Esophagus squamous epithelium (tissue), 5 donors: ENCODE data around the gene FHIT. TPM values are rescaled to one million over a fixed set of nuclear protein-coding genes. Genes with fewer than 3 reads are reported as not detected.

Experiments used
- DNase-seq: peaks from one replicate; lab custom pipeline; 2025; lab: John Stamatoyannopoulos, UW
- H3K27ac ChIP-seq, 4 donors: fragments of 200-600 bp; sonication (generic); one replicate each; pipeline ENCODE4 v1.5.1; 2016 to 2019; ENCODE audit warnings: mild to moderate bottlenecking in 1 of 4
- H3K27me3 ChIP-seq, 4 donors: fragments of 200-600 bp; sonication (generic); 1 replicate in 3 of 4; 2 replicates in 1 of 4; pipeline versions ENCODE4 v1.5.1 to v1.6.0; 2017 to 2021; ENCODE audit warnings: antibody characterized with exemption in 1 of 4
- H3K36me3 ChIP-seq, 3 donors: fragments of 200-600 bp; sonication (generic); one replicate each; pipeline ENCODE4 v1.5.1; 2016 to 2019
- H3K4me1 ChIP-seq, 3 donors: fragments of 200-600 bp; sonication (generic); one replicate each; pipeline ENCODE4 v1.5.1; 2017 to 2019
- H3K4me3 ChIP-seq, 4 donors: fragments of 200-600 bp; sonication (generic); 1 replicate in 3 of 4; 2 replicates in 1 of 4; pipeline ENCODE4 v1.5.1; 2016 to 2019; ENCODE audit warnings: mild to moderate bottlenecking in 2 of 4, moderate library complexity in 1 of 4
- H3K9me3 ChIP-seq, 3 donors: fragments of 200-600 bp; sonication (generic); one replicate each; pipeline ENCODE4 v1.5.1; 2016 to 2019
- POLR2A ChIP-seq, 4 donors: fragments of 450-650 bp; IDR thresholded peaks; one replicate each; pipeline ENCODE4 v1.6.1; 2017; ENCODE audit warnings: antibody characterized with exemption in 4 of 4, mild to moderate bottlenecking in 4 of 4, moderate library complexity in 3 of 4
- WGBS, 2 donors: methylation state at CpG; one replicate each; pipeline ENCODE4 v1.1.5; 2018; 5-methylcytosine and 5-hydroxymethylcytosine counted together
- intact Hi-C: fragments of 100-400 bp; cut with DNase I; formaldehyde crosslinking; loops from one replicate; pipeline ENCODE4 v1.15.0; 2022
- total RNA-seq, 4 donors: library from RNA; depleted of rRNA; stranded (reverse); fragments of >200 nt; gene quantifications; one replicate each; pipeline ENCODE4 v1.1.0, GENCODE V29; 2016
- TF ChIP-seq, protein P1 (sequence below), 6 experiments: fragments of 450-650 bp in 4 of 6; fragments of 200-600 bp in 2 of 6; sonication (generic) in 2 of 6; IDR thresholded peaks; one replicate each; pipeline ENCODE4 v1.5.1; 2016 to 2019; ENCODE audit warnings: antibody characterized with exemption in 6 of 6, mild to moderate bottlenecking in 4 of 6, moderate library complexity in 4 of 6
- donor health status: DM: yes; HTN: yes; CAD: no.

FHIT gene
- total RNA-seq, 4 donors from 2014 or later: 0.64 to 5.7 (median 3.1) TPM

DNA sequence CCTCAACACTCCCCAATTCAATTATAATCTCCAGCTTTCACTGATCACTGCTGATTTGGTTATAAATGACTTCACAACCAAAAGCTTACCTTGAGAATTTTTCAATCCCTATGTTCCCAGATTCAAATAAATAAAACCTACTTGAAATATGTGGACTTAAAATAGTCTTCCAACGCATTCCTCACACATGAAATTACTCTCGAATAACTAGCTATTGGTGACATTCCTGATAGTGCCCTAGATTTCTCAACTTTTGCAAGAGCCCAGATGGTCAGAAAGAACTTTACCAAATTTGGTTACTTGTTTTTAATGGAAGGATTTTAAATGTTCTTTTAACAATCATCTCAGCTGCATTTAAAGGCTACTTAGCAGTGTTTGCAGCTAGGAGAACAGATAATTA lies 605.5 kb downstream of the FHIT start:
- no peak for DNase-seq
- Histone ChIP-seq H3K36me3 (no peaks in the 10 kb centered on the region), H3K27ac (no peak overlapping the region), H3K9me3 (no peaks in the 10 kb centered on the region), H3K4me3 (no peak overlapping the region), H3K27me3 (no peaks in the 10 kb centered on the region), H3K4me1 (no peaks in the 10 kb centered on the region)
- TF ChIP-seq, protein P1, sequence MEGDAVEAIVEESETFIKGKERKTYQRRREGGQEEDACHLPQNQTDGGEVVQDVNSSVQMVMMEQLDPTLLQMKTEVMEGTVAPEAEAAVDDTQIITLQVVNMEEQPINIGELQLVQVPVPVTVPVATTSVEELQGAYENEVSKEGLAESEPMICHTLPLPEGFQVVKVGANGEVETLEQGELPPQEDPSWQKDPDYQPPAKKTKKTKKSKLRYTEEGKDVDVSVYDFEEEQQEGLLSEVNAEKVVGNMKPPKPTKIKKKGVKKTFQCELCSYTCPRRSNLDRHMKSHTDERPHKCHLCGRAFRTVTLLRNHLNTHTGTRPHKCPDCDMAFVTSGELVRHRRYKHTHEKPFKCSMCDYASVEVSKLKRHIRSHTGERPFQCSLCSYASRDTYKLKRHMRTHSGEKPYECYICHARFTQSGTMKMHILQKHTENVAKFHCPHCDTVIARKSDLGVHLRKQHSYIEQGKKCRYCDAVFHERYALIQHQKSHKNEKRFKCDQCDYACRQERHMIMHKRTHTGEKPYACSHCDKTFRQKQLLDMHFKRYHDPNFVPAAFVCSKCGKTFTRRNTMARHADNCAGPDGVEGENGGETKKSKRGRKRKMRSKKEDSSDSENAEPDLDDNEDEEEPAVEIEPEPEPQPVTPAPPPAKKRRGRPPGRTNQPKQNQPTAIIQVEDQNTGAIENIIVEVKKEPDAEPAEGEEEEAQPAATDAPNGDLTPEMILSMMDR (IDR thresholded peaks at IDR 0.05): no peak
- no peak for TF ChIP-seq POLR2A (IDR thresholded peaks at IDR 0.05)
- intact Hi-C loops: no loop called here
- WGBS, 2 donors: 69 to 82% methylated on average over 2 of the region's 2 CpGs

DNA sequence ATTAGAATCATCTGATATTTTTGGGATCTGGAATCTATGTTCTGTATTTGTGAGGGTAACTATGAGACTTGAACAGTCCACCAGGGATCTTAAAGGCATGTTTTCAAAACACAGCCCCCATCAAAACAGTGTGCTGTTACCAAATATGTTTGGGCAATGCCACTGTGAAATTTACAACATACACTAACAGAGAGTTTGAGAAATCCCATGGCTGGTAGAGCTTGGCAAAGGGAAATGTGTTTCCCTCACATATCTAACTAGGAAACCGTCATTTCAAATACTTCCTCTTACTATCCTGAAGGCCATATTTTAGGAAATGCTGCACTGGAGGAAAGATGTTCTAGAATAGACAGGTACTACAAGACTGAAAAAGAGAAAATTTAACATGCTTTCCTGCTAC lies 607.4 kb downstream of the FHIT start:
- TF ChIP-seq POLR2A (IDR thresholded peaks at IDR 0.05): no peak
- TF ChIP-seq, protein P1 (IDR thresholded peaks at IDR 0.05): no peak
- Histone ChIP-seq H3K27me3 (no peaks in the 10 kb centered on the region), H3K9me3 (no peaks in the 10 kb centered on the region), H3K27ac (no peak overlapping the region), H3K4me3 (no peak overlapping the region), H3K4me1 (no peaks in the 10 kb centered on the region), H3K36me3 (no peaks in the 10 kb centered on the region)
- DNase-seq: no peak
- intact Hi-C loops: no loop called here
- 67 to 84% methylated on average over 1 of the region's 1 CpG for WGBS, 2 donors

DNA sequence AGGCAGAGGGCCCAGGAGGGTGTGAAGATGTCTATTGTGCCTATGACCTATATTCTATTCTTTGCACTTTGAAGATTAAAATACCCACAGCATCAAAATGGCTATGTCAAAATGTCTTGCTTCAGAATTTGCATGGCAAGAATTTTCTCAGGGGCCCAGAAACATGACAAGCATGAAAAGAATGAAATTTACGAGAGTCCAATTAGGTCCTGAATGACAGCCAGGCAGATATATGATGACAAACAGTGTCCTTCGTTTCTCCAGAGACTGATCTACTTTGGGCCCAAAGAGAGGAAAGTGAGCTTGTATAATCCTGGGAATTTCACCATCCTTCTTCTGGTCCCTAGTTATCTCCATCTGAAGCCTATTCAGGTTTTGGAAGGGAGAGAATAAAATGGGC lies 609.9 kb downstream of the FHIT start:
- DNase-seq: no peak
- Histone ChIP-seq H3K4me3 (no peak overlapping the region), H3K36me3 (no peaks in the 10 kb centered on the region), H3K9me3 (no peaks in the 10 kb centered on the region), H3K4me1 (no peaks in the 10 kb centered on the region), H3K27ac (no peak overlapping the region), H3K27me3 (no peaks in the 10 kb centered on the region)
- WGBS, 2 donors: 69 to 70% methylated on average over 2 of the region's 2 CpGs
- TF ChIP-seq, protein P1 (IDR thresholded peaks at IDR 0.05): no peak
- TF ChIP-seq POLR2A (IDR thresholded peaks at IDR 0.05): no peak
- intact Hi-C loops: no loop called here

DNA sequence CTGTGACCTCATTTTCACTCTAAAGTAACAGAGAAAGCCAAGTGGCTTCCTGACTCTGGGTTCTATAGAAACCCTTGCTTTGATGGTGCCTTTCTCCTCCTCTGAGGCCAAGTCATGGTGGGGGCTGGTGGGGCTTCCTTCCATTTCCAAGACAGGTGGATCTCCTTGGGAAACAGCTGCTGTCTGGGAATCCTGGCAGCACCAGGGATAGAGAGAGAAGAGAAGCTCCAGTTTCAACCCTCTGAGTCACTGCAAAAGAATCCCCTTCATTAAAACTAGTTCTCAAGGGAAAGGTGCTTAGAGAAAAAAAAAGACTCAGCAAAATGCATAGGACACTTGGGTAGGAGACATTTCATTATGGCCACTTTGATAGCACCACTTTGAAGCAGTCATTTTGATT lies 614.4 kb downstream of the FHIT start:
- Histone ChIP-seq H3K9me3 (no peaks in the 10 kb centered on the region), H3K4me1 (no peaks in the 10 kb centered on the region), H3K27me3 (no peaks in the 10 kb centered on the region), H3K4me3 (no peak overlapping the region), H3K36me3 (no peaks in the 10 kb centered on the region), H3K27ac (no peak overlapping the region)
- DNase-seq: no peak
- intact Hi-C loops: no loop called here
- no peak for TF ChIP-seq POLR2A (IDR thresholded peaks at IDR 0.05)
- TF ChIP-seq, protein P1 (IDR thresholded peaks at IDR 0.05): no peak

DNA sequence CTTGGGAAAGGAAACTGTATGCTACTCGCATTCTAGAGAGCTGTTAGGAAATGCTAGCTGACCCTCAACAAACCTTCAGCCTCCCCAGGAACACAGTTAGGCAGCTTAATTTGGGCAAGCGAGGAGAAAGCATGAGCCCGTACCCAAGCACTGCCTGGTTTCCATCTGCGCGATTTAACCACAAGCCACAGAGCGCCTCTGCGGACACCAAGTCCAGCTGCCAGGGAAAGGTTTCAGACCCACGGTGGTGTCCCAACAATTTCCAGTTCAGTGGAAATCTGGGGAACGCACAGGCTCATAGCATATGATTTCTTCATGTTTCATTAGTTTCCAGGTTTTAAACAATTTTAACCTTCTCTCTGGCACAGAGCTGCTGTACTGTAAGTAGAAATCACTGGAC lies 617.6 kb downstream of the FHIT start:
- no peak for DNase-seq

More for the DNA sequence above, 617.6 kb downstream of the FHIT start:
- H3K27me3 ChIP-seq: no peaks in the 10 kb centered on the region
- H3K4me3 ChIP-seq: no peak overlapping the region
- WGBS, 2 donors: 60 to 75% methylated on average over 9 of the region's 9 CpGs
- no peaks in the 10 kb centered on the region for H3K4me1 ChIP-seq
- intact Hi-C loops: no loop called here
- TF ChIP-seq POLR2A (IDR thresholded peaks at IDR 0.05): no peak
- TF ChIP-seq, protein P1 (IDR thresholded peaks at IDR 0.05): no peak
- no peaks in the 10 kb centered on the region for H3K36me3 ChIP-seq
- no peak overlapping the region for H3K27ac ChIP-seq
- no peaks in the 10 kb centered on the region for H3K9me3 ChIP-seq
